ENCODE results near the gene AURKAIP1. TPM values are rescaled to one million over a fixed set of nuclear protein-coding genes. Genes with fewer than 3 reads are reported as not detected.

Gene AURKAIP1
- total and polyA plus RNA-seq, 4 donors = 38.4 to 175 (median 97.7) TPM

DNA sequence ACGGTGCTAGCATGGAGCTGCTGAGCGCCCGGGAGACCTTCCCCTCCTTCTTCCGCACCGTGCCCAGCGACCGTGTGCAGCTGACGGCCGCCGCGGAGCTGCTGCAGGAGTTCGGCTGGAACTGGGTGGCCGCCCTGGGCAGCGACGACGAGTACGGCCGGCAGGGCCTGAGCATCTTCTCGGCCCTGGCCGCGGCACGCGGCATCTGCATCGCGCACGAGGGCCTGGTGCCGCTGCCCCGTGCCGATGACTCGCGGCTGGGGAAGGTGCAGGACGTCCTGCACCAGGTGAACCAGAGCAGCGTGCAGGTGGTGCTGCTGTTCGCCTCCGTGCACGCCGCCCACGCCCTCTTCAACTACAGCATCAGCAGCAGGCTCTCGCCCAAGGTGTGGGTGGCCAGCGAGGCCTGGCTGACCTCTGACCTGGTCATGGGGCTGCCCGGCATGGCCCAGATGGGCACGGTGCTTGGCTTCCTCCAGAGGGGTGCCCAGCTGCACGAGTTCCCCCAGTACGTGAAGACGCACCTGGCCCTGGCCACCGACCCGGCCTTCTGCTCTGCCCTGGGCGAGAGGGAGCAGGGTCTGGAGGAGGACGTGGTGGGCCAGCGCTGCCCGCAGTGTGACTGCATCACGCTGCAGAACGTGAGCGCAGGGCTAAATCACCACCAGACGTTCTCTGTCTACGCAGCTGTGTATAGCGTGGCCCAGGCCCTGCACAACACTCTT lies 42.8 kb downstream of the AURKAIP1 start:
- peaks cover 0 to 12% (median 5%) of the 10 kb centered on the region in 4 donors for H3K36me3 ChIP-seq (ENCODE audit: control insufficient read depth in 4 of 4, insufficient read depth in 3 of 4, low read depth in 1 of 4, low read length in 3 of 4)
- H3K4me3 ChIP-seq (ENCODE audit: low read depth in 1 of 3, low read length in 3 of 3) = no peak overlapping the region
- H3K9me3 ChIP-seq (ENCODE audit: control insufficient read depth in 4 of 4, low read length in 3 of 4) = no peaks in the 10 kb centered on the region
- DNase-seq (ENCODE audit: low spot score) = no peak
- H3K27ac ChIP-seq (ENCODE audit: low read depth in 1 of 2, low read length in 2 of 2) = peak overlapping the region; percentile 49 to 67
- WGBS = 78% methylated on average over 57 of the region's 57 CpGs
- peaks cover 6 to 22% (median 15%) of the 10 kb centered on the region in 4 donors for H3K4me1 ChIP-seq (ENCODE audit: control insufficient read depth in 4 of 4, insufficient read depth in 4 of 4, low read length in 3 of 4)
- no peaks in the 10 kb centered on the region for H3K27me3 ChIP-seq (ENCODE audit: control insufficient read depth in 4 of 4, insufficient read depth in 4 of 4, low read length in 3 of 4)
- H3K9ac ChIP-seq (ENCODE audit: low read depth in 1 of 2, low read length in 2 of 2) = no peak overlapping the region
- TF ChIP-seq RAD21 (IDR thresholded peaks at IDR 0.05) (no peak), EGR1 (IDR thresholded peaks at IDR 0.05; ENCODE audit: low read depth in 2 of 2) (peak in 1 of 2 donors; percentile 69)

DNA sequence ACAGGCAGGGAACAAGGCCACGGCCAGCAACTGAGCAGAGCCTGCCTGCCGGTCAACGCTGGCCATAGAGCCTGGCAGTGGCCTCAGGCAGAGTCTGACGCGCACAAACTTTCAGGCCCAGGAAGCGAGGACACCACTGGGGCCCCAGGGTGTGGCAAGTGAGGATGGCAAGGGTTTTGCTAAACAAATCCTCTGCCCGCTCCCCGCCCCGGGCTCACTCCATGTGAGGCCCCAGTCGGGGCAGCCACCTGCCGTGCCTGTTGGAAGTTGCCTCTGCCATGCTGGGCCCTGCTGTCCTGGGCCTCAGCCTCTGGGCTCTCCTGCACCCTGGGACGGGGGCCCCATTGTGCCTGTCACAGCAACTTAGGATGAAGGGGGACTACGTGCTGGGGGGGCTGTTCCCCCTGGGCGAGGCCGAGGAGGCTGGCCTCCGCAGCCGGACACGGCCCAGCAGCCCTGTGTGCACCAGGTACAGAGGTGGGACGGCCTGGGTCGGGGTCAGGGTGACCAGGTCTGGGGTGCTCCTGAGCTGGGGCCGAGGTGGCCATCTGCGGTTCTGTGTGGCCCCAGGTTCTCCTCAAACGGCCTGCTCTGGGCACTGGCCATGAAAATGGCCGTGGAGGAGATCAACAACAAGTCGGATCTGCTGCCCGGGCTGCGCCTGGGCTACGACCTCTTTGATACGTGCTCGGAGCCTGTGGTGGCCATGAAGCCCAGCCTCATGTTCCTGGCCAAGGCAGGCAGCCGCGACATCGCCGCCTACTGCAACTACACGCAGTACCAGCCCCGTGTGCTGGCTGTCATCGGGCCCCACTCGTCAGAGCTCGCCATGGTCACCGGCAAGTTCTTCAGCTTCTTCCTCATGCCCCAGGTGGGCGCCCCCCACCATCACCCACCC lies 43.7 kb downstream of the AURKAIP1 start, which contains the start of gene TAS1R3:
Gene TAS1R3 (plus strand): TSS at position 213 of the 898 bp plus-strand sequence. CDS start 66 bp downstream, at position 279.
- H3K9ac ChIP-seq (ENCODE audit: low read depth in 1 of 2, low read length in 2 of 2) = no peak within 1 kb of the TSS
- 79% methylated on average over 41 of the region's 41 CpGs for WGBS

More for the DNA sequence above, 43.7 kb downstream of the AURKAIP1 start, which contains the start of gene TAS1R3:
- TF ChIP-seq TAF1 (conservative IDR thresholded peaks at IDR 0.05) = no peak
- TF ChIP-seq FOXA1 (IDR thresholded peaks at IDR 0.05) = no peak
- TF ChIP-seq, protein P1, sequence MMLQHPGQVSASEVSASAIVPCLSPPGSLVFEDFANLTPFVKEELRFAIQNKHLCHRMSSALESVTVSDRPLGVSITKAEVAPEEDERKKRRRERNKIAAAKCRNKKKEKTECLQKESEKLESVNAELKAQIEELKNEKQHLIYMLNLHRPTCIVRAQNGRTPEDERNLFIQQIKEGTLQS (IDR thresholded peaks at IDR 0.05) = no peak
- no peak for TF ChIP-seq HNF4A (conservative IDR thresholded peaks at IDR 0.05)
- no peak for TF ChIP-seq RAD21 (IDR thresholded peaks at IDR 0.05)
- no peak for TF ChIP-seq SP1 (IDR thresholded peaks at IDR 0.05)
- TF ChIP-seq FOXA2 (IDR thresholded peaks at IDR 0.05) = no peak
- no peak for TF ChIP-seq JUND (IDR thresholded peaks at IDR 0.05)
- TF ChIP-seq, protein P2, sequence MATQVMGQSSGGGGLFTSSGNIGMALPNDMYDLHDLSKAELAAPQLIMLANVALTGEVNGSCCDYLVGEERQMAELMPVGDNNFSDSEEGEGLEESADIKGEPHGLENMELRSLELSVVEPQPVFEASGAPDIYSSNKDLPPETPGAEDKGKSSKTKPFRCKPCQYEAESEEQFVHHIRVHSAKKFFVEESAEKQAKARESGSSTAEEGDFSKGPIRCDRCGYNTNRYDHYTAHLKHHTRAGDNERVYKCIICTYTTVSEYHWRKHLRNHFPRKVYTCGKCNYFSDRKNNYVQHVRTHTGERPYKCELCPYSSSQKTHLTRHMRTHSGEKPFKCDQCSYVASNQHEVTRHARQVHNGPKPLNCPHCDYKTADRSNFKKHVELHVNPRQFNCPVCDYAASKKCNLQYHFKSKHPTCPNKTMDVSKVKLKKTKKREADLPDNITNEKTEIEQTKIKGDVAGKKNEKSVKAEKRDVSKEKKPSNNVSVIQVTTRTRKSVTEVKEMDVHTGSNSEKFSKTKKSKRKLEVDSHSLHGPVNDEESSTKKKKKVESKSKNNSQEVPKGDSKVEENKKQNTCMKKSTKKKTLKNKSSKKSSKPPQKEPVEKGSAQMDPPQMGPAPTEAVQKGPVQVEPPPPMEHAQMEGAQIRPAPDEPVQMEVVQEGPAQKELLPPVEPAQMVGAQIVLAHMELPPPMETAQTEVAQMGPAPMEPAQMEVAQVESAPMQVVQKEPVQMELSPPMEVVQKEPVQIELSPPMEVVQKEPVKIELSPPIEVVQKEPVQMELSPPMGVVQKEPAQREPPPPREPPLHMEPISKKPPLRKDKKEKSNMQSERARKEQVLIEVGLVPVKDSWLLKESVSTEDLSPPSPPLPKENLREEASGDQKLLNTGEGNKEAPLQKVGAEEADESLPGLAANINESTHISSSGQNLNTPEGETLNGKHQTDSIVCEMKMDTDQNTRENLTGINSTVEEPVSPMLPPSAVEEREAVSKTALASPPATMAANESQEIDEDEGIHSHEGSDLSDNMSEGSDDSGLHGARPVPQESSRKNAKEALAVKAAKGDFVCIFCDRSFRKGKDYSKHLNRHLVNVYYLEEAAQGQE (IDR thresholded peaks at IDR 0.05) = no peak
- TF ChIP-seq, protein P3, sequence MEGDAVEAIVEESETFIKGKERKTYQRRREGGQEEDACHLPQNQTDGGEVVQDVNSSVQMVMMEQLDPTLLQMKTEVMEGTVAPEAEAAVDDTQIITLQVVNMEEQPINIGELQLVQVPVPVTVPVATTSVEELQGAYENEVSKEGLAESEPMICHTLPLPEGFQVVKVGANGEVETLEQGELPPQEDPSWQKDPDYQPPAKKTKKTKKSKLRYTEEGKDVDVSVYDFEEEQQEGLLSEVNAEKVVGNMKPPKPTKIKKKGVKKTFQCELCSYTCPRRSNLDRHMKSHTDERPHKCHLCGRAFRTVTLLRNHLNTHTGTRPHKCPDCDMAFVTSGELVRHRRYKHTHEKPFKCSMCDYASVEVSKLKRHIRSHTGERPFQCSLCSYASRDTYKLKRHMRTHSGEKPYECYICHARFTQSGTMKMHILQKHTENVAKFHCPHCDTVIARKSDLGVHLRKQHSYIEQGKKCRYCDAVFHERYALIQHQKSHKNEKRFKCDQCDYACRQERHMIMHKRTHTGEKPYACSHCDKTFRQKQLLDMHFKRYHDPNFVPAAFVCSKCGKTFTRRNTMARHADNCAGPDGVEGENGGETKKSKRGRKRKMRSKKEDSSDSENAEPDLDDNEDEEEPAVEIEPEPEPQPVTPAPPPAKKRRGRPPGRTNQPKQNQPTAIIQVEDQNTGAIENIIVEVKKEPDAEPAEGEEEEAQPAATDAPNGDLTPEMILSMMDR (IDR thresholded peaks at IDR 0.05; ENCODE audit: low read depth, low read length, missing input control) = no peak
- no peak for TF ChIP-seq NR2F2 (IDR thresholded peaks at IDR 0.05)
- no peak for TF ChIP-seq EGR1 (IDR thresholded peaks at IDR 0.05; ENCODE audit: low read depth in 2 of 2)
- TF ChIP-seq, protein P4, sequence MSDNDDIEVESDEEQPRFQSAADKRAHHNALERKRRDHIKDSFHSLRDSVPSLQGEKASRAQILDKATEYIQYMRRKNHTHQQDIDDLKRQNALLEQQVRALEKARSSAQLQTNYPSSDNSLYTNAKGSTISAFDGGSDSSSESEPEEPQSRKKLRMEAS (IDR thresholded peaks at IDR 0.05) = no peak
- TF ChIP-seq, protein P5, sequence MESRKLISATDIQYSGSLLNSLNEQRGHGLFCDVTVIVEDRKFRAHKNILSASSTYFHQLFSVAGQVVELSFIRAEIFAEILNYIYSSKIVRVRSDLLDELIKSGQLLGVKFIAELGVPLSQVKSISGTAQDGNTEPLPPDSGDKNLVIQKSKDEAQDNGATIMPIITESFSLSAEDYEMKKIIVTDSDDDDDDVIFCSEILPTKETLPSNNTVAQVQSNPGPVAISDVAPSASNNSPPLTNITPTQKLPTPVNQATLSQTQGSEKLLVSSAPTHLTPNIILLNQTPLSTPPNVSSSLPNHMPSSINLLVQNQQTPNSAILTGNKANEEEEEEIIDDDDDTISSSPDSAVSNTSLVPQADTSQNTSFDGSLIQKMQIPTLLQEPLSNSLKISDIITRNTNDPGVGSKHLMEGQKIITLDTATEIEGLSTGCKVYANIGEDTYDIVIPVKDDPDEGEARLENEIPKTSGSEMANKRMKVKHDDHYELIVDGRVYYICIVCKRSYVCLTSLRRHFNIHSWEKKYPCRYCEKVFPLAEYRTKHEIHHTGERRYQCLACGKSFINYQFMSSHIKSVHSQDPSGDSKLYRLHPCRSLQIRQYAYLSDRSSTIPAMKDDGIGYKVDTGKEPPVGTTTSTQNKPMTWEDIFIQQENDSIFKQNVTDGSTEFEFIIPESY (IDR thresholded peaks at IDR 0.05) = no peak
- no peak for TF ChIP-seq HNF4G (IDR thresholded peaks at IDR 0.05)
- no peak for TF ChIP-seq RXRA (IDR thresholded peaks at IDR 0.05)
- no peak within 1 kb of the TSS for H3K4me3 ChIP-seq (ENCODE audit: low read depth in 1 of 3, low read length in 3 of 3)
- H3K9me3 ChIP-seq (ENCODE audit: control insufficient read depth in 4 of 4, low read length in 3 of 4) = no peaks in the 10 kb centered on the region
- peaks cover 0 to 12% (median 8%) of the 10 kb centered on the region in 4 donors for H3K36me3 ChIP-seq (ENCODE audit: control insufficient read depth in 4 of 4, insufficient read depth in 3 of 4, low read depth in 1 of 4, low read length in 3 of 4)
- DNase-seq (ENCODE audit: low spot score) = no peak
- peaks cover 9 to 29% (median 18%) of the 10 kb centered on the region in 4 donors for H3K4me1 ChIP-seq (ENCODE audit: control insufficient read depth in 4 of 4, insufficient read depth in 4 of 4, low read length in 3 of 4)
- no peak within 1 kb of the TSS for H3K27ac ChIP-seq (ENCODE audit: low read depth in 1 of 2, low read length in 2 of 2)
- H3K27me3 ChIP-seq (ENCODE audit: control insufficient read depth in 4 of 4, insufficient read depth in 4 of 4, low read length in 3 of 4) = no peaks in the 10 kb centered on the region

Measured in liver (tissue), 9 donors.